ENCODE results near the gene RPS3. TPM values are rescaled to one million over a fixed set of nuclear protein-coding genes. Genes with fewer than 3 reads are reported as not detected.
"Not testable (repeated sequence)": the region's sequence is repeated elsewhere in the genome, so short reads cannot be mapped to it uniquely, and the experiment has no call there.

The RPS3 gene
- total and polyA plus RNA-seq, 2 donors: 3,302 to 4,078 TPM

DNA sequence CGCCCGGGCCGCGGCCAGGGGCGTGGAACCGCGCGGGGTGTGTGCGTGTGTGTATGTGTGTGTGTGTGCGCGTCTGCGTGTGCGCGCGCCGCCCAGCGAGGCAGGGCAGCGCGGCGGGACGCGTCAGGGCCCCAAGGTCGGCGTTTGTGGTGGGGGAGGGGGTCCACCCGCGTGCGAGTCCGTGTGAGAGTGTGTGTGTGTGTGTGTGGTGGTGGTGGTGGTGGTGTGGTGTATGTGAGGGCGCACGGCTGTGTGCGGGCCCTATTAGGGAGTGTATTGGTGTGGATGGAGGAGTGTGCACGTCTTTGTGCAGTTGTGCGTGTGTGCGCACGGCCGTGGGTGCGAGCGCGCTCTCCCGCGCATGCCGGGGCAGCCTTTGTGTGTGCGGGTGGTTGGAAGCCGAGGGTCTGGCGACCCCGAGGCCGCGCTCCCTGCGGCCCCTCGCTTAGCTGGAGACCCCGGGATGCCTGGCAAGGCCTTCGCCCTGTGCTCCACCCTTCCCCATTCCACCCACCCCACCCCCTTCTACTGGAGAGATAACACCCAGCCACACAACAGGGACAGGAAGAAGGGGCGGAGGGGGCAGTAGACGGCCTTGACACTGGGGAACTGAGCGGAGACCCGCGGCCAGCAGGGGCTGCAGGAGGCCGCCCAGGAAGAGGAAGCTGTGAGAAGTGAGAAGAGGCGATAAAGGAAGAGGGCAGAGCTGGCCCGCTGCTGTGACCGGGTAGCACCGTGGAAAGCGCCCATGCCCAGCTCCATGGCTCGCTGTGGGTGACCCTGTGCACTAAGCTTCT is 47.3 kb upstream of the RPS3 start:
- peaks cover 3 to 27% of the 10 kb centered on the region in 2 donors for H3K27me3 ChIP-seq (ENCODE audit: control insufficient read depth in 2 of 2, insufficient read depth in 1 of 2, low read length in 1 of 2)
- H3K4me1 ChIP-seq (ENCODE audit: control insufficient read depth in 2 of 2, insufficient read depth in 2 of 2, low read length in 2 of 2): peaks cover 3 to 49% of the 10 kb centered on the region in 2 donors
- no peaks in the 10 kb centered on the region for H3K36me3 ChIP-seq (ENCODE audit: control insufficient read depth in 2 of 2, insufficient read depth in 2 of 2, low read length in 1 of 2)
- peak in 3 of 9 donors; percentile 38 to 46 (median 43) for DNase-seq (ENCODE audit: low read depth in 6 of 9, low spot score in 9 of 9)
- H3K9me3 ChIP-seq (ENCODE audit: control insufficient read depth in 2 of 2, insufficient read depth in 1 of 2, low read length in 1 of 2): peaks cover 0 to 3% of the 10 kb centered on the region in 2 donors
- 1% methylated on average over 64 of the region's 64 CpGs for WGBS
- peak overlapping the region; percentile 44 to 63 for H3K27ac ChIP-seq (ENCODE audit: low read depth in 1 of 2, low read length in 1 of 2)
- peak overlapping the region; percentile 50 to 54 for H3K4me3 ChIP-seq (ENCODE audit: low read length in 2 of 2)

DNA sequence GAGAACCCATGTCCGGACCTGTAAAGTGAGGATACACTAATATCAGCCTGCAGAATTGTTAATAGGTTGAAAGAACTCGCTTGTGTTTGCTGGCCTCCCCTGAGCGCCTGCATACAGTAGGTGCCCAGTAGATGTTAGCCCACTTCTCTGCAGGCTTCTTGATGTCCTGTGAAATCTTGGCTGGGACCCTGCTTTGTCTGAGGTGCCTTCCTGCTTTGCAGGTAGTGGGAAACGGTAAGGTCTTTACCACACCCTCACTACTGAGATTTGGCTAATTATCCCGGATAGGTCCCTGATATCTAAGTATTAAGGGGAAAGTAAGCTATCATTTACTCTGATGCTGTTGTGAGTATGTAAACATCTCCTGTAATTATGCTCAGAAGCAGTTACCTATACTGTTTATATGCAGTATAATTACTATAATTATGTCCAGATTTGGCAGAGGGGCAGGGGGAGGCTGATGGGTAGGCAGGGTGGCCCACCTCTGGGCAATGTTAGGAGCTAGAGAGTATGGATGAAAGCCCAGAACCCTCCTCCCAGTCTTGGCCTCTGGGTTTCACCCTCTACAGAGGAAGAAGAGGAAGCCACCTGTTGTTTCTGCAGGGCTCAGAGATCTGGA is 46.6 kb upstream of the RPS3 start:
- H3K36me3 ChIP-seq (ENCODE audit: control insufficient read depth in 2 of 2, insufficient read depth in 2 of 2, low read length in 1 of 2): no peaks in the 10 kb centered on the region
- H3K4me3 ChIP-seq (ENCODE audit: low read length in 2 of 2): peak overlapping the region; percentile 50 to 54
- DNase-seq (ENCODE audit: low read depth in 6 of 9, low spot score in 9 of 9): no peak
- H3K9me3 ChIP-seq (ENCODE audit: control insufficient read depth in 2 of 2, insufficient read depth in 1 of 2, low read length in 1 of 2): peaks cover 0 to 3% of the 10 kb centered on the region in 2 donors
- H3K27ac ChIP-seq (ENCODE audit: low read depth in 1 of 2, low read length in 1 of 2): peak overlapping the region in 1 of 2 donors; percentile 63
- 22% methylated on average over 5 of the region's 5 CpGs for WGBS
- H3K4me1 ChIP-seq (ENCODE audit: control insufficient read depth in 2 of 2, insufficient read depth in 2 of 2, low read length in 2 of 2): peaks cover 3 to 42% of the 10 kb centered on the region in 2 donors
- peaks cover 3 to 27% of the 10 kb centered on the region in 2 donors for H3K27me3 ChIP-seq (ENCODE audit: control insufficient read depth in 2 of 2, insufficient read depth in 1 of 2, low read length in 1 of 2)

DNA sequence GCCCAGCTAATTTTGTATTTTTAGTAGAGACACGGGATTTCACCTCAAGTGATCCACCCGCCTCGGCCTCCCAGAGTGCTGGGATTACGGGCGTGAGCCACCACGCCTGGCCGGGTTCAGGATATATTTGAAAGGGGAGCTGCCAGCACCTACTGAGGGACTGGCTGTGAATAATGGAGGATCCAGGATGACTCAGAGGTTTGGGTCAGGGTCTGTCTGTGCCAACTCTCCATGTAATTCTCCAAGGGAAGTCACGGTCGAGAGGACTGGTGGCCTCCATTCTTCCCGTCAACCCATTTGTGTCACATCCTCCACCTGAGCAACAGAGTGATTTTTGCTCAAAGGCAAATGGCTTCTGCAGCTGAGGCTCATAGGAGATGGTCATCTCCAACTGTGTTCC is 44.3 kb upstream of the RPS3 start:
- peaks cover 3 to 23% of the 10 kb centered on the region in 2 donors for H3K4me1 ChIP-seq (ENCODE audit: control insufficient read depth in 2 of 2, insufficient read depth in 2 of 2, low read length in 2 of 2)
- no peak overlapping the region for H3K27ac ChIP-seq (ENCODE audit: low read depth in 1 of 2, low read length in 1 of 2)
- peaks cover 3 to 27% of the 10 kb centered on the region in 2 donors for H3K27me3 ChIP-seq (ENCODE audit: control insufficient read depth in 2 of 2, insufficient read depth in 1 of 2, low read length in 1 of 2)
- no peaks in the 10 kb centered on the region for H3K36me3 ChIP-seq (ENCODE audit: control insufficient read depth in 2 of 2, insufficient read depth in 2 of 2, low read length in 1 of 2)
- H3K9me3 ChIP-seq (ENCODE audit: control insufficient read depth in 2 of 2, insufficient read depth in 1 of 2, low read length in 1 of 2): peaks cover 0 to 3% of the 10 kb centered on the region in 2 donors
- H3K4me3 ChIP-seq (ENCODE audit: low read length in 2 of 2): no peak overlapping the region
- WGBS: 95% methylated on average over 10 of the region's 10 CpGs
- DNase-seq (ENCODE audit: low read depth in 6 of 9, low spot score in 9 of 9): no peak

DNA sequence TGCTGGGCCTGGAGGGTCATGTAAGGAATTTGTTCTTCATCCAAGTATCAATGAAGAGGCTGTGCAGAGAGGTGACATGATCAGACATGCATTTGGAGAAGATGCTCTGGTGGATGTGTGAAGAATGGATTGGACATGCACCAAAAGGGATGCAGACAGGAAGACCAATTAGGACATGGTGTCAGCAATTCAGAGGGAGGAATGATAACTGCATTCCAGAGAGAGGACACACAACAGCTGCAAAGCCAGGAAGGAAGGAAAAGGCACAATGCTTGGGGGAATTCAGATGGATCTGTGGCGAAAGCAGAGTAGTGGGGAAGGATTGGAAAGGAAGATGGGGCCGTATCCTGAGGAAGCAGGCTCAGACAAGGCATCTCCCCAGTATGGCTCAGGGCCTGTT is 42.7 kb upstream of the RPS3 start:
- WGBS: 94% methylated on average over 2 of the region's 2 CpGs
- H3K27ac ChIP-seq (ENCODE audit: low read depth in 1 of 2, low read length in 1 of 2): no peak overlapping the region
- no peaks in the 10 kb centered on the region for H3K36me3 ChIP-seq (ENCODE audit: control insufficient read depth in 2 of 2, insufficient read depth in 2 of 2, low read length in 1 of 2)
- no peak overlapping the region for H3K4me3 ChIP-seq (ENCODE audit: low read length in 2 of 2)
- H3K4me1 ChIP-seq (ENCODE audit: control insufficient read depth in 2 of 2, insufficient read depth in 2 of 2, low read length in 2 of 2): peaks cover 3 to 12% of the 10 kb centered on the region in 2 donors
- no peaks in the 10 kb centered on the region for H3K9me3 ChIP-seq (ENCODE audit: control insufficient read depth in 2 of 2, insufficient read depth in 1 of 2, low read length in 1 of 2)
- peaks cover 0 to 13% of the 10 kb centered on the region in 2 donors for H3K27me3 ChIP-seq (ENCODE audit: control insufficient read depth in 2 of 2, insufficient read depth in 1 of 2, low read length in 1 of 2)
- no peak for DNase-seq (ENCODE audit: low read depth in 6 of 9, low spot score in 9 of 9)

DNA sequence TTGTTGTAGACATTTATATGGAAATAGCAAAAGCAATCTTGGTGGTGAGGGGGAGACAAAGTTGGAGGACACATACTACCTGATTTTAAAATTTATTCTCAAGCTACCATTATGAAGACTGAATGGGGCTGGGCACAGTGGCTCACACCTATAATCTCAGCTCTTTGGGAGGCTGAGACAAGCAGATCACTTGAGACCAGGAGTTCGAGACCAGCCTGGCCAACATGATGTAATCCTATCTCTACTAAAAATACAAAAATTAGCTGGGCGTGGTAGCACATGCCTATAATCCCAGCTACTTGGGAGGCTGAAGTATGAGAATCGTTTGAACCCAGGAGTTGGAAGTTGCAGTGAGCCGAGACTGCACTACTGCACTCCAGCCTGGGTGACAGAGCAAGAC is 37.0 kb upstream of the RPS3 start:
- H3K36me3 ChIP-seq (ENCODE audit: control insufficient read depth in 2 of 2, insufficient read depth in 2 of 2, low read length in 1 of 2); H3K4me3 ChIP-seq (ENCODE audit: low read length in 2 of 2); H3K27me3 ChIP-seq (ENCODE audit: control insufficient read depth in 2 of 2, insufficient read depth in 1 of 2, low read length in 1 of 2); H3K9me3 ChIP-seq (ENCODE audit: control insufficient read depth in 2 of 2, insufficient read depth in 1 of 2, low read length in 1 of 2); DNase-seq (ENCODE audit: low read depth in 6 of 9, low spot score in 9 of 9); H3K27ac ChIP-seq (ENCODE audit: low read depth in 1 of 2, low read length in 1 of 2); H3K4me1 ChIP-seq (ENCODE audit: control insufficient read depth in 2 of 2, insufficient read depth in 2 of 2, low read length in 2 of 2): not testable (repeated sequence)
- 92% methylated on average over 4 of the region's 4 CpGs for WGBS

DNA sequence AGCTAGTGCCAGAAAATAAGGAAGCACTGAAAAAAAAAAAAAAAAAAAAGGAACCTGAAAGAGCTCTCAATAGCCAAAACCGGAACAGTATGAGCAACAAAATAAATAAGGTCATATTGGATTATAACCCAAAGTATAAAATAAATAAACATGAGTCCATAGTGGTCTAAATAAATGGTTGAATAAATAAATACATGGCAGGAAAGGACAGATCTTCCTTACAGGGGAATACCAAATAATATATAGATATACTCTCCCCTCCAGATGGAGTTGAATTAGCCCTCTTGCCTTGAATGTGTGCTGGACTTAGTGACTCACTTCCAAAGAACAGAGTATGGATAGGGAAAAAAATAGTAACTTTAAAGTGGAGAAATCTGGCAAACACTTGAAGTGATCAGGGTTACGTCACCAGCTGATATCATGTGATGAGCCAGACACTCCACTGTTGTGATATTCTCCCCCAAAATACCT is 33.6 kb upstream of the RPS3 start:
- H3K27me3 ChIP-seq (ENCODE audit: control insufficient read depth in 2 of 2, insufficient read depth in 1 of 2, low read length in 1 of 2): no peaks in the 10 kb centered on the region
- DNase-seq (ENCODE audit: low read depth in 6 of 9, low spot score in 9 of 9): no peak
- peaks cover 0 to 3% of the 10 kb centered on the region in 2 donors for H3K4me1 ChIP-seq (ENCODE audit: control insufficient read depth in 2 of 2, insufficient read depth in 2 of 2, low read length in 2 of 2)
- peaks cover 0 to 3% of the 10 kb centered on the region in 2 donors for H3K9me3 ChIP-seq (ENCODE audit: control insufficient read depth in 2 of 2, insufficient read depth in 1 of 2, low read length in 1 of 2)
- H3K4me3 ChIP-seq (ENCODE audit: low read length in 2 of 2): no peak overlapping the region
- 68% methylated on average over 2 of the region's 2 CpGs for WGBS
- H3K36me3 ChIP-seq (ENCODE audit: control insufficient read depth in 2 of 2, insufficient read depth in 2 of 2, low read length in 1 of 2): no peaks in the 10 kb centered on the region
- no peak overlapping the region for H3K27ac ChIP-seq (ENCODE audit: low read depth in 1 of 2, low read length in 1 of 2)

DNA sequence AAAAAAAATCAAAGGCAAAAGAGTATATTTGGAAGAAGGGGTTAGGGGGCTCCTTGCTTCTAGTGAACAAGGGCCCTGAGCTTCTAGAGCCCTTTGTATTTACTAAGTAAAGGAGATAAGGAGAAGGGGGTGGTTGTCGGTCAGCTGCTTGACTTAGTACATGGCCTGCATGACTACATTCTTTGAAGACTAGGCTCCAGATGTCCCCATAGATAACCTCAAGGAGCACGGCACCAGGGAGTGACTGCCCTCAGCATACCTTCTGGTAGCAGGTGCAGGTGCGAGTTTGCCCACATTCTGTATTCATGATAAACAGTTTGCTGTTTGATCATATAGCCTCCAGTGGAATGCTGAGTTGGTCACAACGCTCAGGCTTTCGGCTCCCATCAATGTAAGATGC is 32.5 kb upstream of the RPS3 start:
- not testable (repeated sequence) for H3K4me1 ChIP-seq (ENCODE audit: control insufficient read depth in 2 of 2, insufficient read depth in 2 of 2, low read length in 2 of 2); DNase-seq (ENCODE audit: low read depth in 6 of 9, low spot score in 9 of 9); H3K9me3 ChIP-seq (ENCODE audit: control insufficient read depth in 2 of 2, insufficient read depth in 1 of 2, low read length in 1 of 2); H3K27ac ChIP-seq (ENCODE audit: low read depth in 1 of 2, low read length in 1 of 2); H3K4me3 ChIP-seq (ENCODE audit: low read length in 2 of 2); H3K27me3 ChIP-seq (ENCODE audit: control insufficient read depth in 2 of 2, insufficient read depth in 1 of 2, low read length in 1 of 2); H3K36me3 ChIP-seq (ENCODE audit: control insufficient read depth in 2 of 2, insufficient read depth in 2 of 2, low read length in 1 of 2)
- WGBS: 72% methylated on average over 5 of the region's 5 CpGs

DNA sequence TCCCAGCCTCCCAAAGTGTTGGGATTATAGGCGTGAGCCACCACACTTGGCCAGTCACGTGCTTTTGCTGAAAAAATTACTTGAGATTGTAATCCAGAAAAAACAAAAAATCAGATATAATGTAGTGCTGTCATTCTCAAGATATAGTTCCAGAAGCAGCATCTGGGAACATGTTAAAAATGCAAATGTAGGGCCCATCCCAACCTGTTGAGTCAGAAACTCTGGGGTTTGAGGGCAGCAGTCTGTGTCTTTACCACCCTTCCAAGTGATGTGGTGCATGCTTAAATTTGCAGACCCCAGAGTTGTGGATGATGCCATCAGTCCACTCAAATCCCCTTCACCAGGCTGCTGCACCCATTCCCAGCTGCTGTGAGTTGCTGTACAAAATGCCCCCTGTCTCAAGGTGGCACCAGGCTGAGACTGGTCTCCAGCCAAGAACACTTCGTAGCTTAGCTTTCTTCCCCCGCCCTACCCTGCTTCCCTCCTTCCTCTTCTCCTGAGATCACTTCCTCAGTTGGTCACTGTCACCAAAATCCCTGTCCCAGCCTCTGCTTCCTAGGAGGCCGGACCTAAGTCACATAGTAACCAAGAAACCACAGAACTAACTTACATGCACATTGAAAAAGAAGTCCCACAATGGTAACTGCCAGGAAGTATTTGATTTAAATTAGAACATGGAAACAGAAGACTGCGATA is 29.6 kb upstream of the RPS3 start:
- H3K27ac ChIP-seq (ENCODE audit: low read depth in 1 of 2, low read length in 1 of 2): no peak overlapping the region
- H3K36me3 ChIP-seq (ENCODE audit: control insufficient read depth in 2 of 2, insufficient read depth in 2 of 2, low read length in 1 of 2): no peaks in the 10 kb centered on the region
- DNase-seq (ENCODE audit: low read depth in 6 of 9, low spot score in 9 of 9): no peak
- H3K27me3 ChIP-seq (ENCODE audit: control insufficient read depth in 2 of 2, insufficient read depth in 1 of 2, low read length in 1 of 2): no peaks in the 10 kb centered on the region
- peaks cover 0 to 3% of the 10 kb centered on the region in 2 donors for H3K4me1 ChIP-seq (ENCODE audit: control insufficient read depth in 2 of 2, insufficient read depth in 2 of 2, low read length in 2 of 2)
- no peak overlapping the region for H3K4me3 ChIP-seq (ENCODE audit: low read length in 2 of 2)
- H3K9me3 ChIP-seq (ENCODE audit: control insufficient read depth in 2 of 2, insufficient read depth in 1 of 2, low read length in 1 of 2): peaks cover 0 to 3% of the 10 kb centered on the region in 2 donors
- 40% methylated on average over 6 of the region's 6 CpGs for WGBS
